ENCODE results near the gene RASD1.

Gene RASD1, protein sequence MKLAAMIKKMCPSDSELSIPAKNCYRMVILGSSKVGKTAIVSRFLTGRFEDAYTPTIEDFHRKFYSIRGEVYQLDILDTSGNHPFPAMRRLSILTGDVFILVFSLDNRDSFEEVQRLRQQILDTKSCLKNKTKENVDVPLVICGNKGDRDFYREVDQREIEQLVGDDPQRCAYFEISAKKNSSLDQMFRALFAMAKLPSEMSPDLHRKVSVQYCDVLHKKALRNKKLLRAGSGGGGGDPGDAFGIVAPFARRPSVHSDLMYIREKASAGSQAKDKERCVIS

GRCh38 chr17:17496189-17497064 is at the start of gene RASD1:
RASD1 (minus strand) TSS chr17:17496395; CDS start chr17:17496181, 214 bp downstream.
- DNase-seq (ENCODE audit: low spot score): peak; percentile 85

GRCh38 chr17:17545984-17546383 is 49.8 kb upstream of the RASD1 start:
- DNase-seq (ENCODE audit: low spot score): no peak

DNA sequence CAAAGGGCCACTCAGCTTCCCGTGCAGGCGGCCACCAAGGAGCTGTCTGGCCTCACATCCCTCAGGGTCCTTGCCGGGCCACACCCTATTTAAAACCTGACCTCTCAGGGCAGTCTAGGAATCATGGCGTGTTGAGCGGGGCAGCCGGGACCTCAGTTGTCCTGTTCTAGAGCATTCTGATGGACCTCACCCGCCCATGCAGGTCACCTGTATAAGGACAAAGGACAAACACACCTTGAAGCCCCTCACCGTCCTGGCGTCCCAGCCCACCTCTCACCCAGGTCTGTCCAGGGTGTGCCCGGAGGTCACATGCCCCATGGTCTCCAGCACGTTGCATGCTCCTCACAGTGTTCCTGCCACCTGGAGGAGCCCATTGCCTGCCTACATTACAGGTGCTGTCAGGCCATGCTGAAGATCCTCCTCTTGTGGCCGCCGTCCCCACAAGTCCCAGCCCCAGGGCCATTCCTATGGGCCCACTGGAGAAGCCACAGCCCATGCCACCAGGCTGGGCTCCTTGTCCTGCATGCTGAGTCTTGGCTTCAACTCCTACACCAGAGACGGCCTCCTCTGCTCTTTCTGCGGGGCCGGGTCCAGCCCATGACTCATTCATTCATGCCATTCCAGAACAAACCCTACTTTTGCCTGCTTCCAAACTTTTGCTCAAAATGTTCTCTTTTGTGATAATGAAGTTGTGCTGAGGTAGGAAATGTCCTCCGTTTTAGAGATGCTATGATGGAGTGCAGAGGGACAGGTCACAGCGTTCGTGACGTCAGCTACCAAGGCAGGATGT is 49.0 kb upstream of the RASD1 start:
- DNase-seq (ENCODE audit: low spot score): no peak

- no peak for DNase-seq (ENCODE audit: low spot score)
Measured at GRCh38 chr17:17542906-17543635, 46.9 kb upstream of the RASD1 start.

DNA sequence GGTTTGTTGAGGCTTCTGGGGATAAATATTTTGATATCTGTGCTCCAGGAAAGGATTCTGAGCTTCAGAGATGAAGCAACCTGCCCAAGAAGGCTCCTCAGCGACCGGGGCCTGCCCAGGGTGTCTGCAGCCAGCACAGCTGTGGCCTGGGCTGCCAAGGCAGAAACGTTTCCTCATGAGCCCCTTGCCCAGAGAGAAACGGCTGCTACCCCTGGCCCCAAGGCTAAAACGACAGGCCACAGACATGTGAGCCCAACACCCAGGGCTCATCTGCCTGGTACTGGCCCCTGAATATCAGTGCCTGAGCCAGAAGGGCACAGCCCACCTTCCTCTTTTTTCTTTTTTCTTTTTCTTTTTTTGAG is 45.4 kb upstream of the RASD1 start:
- no peak for DNase-seq (ENCODE audit: low spot score)

GRCh38 chr17:17540935-17541639 is 44.9 kb upstream of the RASD1 start:
- no peak for DNase-seq (ENCODE audit: low spot score)

- no peak for DNase-seq (ENCODE audit: low spot score)
Measured at GRCh38 chr17:17540278-17540906, 44.2 kb upstream of the RASD1 start.

DNA sequence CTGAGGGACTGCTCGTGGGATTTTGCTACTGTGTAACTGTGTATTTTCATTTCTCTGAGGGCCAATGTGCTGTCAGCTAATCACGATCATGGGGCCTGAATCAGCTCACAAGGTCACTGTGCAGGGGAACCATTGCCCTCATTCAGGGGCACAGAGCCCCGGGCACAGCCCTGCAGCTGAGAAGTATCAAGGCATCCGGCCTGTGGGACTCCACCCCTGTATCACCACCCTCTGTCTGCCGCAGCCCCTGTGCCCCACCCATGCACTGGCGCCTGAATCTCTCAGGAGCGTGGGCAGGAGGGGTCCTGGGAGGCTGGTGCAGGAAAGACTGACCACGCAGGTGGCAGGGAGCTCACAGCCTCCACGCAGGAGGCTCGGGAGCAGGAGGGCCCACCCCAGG is 43.4 kb upstream of the RASD1 start:
- DNase-seq (ENCODE audit: low spot score): no peak

DNA sequence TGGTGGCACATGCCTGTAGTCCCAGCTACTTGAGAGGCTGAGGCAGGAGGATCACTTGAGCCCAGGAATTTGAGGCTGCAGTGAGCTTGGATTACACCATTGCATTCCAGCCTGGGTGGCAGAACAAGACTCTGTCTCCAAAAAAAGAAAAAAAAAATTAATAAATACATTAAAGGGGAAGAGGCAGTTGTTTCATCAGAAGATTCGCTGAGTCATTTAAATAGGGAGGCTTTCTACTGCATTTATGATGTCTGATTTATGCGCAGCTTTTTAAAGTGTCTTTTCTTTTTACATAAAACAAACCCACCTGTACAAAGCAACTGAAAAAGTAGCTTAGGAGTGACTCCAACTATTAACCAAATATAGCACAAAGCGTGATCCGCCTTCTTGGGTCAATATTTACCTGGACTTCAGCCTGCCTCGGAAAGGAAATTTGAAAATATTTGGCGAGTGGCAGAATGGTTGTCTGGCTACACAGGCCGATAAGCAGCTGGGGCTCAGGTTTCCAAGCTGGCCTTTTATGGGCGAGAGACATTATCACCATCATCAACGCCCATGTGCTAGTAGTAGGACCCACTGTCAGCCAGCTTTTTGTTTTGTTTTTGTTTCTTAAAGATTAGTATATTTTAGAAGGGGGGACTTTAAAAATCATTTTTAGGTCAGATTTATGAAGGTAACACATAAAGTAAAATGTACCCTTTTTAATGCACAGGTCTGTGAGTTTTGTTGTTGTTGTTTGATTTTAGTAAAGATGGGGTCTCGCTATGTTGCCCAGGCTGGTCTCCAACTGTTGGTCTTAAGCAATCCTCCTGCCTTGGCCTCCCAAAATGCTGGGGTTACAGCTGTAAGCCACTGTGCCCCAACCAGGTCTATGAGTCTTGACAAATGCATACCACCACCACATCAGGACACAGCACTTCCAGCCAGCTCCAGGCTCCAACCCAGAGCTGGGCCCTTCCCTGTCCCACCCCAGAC is 42.5 kb upstream of the RASD1 start:
- DNase-seq (ENCODE audit: low spot score): no peak

DNA sequence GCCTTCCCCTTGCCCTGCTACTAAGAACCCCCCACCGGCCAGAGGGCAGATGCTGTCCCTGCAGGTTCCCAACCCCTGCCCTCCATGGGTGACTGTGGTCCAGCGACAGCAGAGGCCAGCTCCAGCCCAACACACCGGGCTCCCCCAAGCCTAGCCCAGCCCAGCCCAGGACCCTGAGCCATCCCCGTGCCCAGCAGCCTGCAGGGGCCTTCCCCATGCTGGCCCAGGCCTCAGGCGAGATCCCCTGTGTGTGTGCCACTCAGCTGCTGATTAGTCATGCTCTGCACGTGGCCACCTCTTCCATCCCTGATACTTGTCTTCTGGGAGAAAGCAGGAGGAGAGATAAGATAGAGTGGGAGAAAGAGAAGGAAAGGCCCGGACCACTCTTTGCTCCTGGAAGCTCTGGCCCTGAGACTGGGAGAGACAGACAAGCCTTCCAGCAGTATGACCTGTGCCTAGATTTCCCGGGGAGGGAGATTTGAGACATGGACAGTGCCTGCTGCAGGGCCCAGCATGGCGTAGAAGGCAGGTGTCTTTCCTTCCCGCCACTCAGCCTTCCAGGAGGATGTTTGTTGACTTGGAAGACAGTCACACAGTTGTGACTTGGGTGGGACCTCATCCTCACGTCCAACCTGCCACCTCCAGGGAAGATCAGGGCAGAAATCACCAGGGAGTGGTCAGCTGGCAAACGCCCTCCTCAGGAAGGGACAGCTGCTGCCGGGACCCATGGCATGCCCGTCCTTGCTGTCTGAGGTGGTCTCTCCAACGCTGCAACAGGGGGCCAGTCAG is 41.3 kb upstream of the RASD1 start:
- no peak for DNase-seq (ENCODE audit: low spot score)

- no peak for DNase-seq (ENCODE audit: low spot score)
Measured at GRCh38 chr17:17536702-17537101, 40.5 kb upstream of the RASD1 start.

DNA sequence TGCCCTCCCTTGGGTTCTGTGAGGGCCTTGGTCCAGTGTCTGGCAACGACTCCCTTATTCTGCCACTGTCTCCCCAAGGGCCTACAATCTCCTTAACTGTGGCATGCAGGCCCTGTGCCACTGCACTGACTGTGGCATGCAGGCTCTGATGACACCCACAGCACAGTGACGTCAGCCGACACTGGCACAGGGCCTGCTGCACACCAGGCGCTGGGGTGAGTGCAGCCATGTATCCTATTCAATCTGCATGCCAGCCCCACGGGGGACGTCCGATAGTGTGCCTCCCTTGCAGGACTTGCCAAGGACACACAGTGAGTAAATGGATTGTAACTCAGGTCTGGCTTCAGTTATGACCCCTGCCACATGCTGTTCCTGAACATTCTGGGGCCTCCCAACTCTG is 39.8 kb upstream of the RASD1 start:
- no peak for DNase-seq (ENCODE audit: low spot score)

DNA sequence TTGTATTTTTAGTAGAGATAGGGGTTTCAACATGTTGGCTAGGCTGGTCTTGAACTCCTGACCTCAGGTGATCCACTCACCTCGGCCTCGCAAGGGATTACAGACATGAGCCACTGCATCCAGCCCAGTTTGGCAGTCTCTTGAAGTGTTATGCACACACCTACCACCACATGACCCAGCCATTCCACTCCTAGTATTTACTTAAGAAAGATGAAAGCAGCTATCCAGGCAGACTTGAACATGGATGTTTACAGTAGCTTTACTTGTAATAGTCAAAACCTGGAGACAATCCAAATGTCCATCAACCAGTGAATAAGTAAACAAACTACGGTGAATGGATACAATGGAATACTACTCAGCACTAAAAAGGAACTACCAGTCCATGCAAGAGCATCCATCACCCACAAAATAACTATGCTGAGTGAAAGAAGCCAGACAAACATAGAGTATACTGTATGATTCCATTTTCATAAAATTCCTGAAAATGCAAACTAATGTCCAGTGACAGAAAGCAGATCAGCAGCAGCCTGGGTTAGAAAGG is 37.8 kb upstream of the RASD1 start:
- no peak for DNase-seq (ENCODE audit: low spot score)

- DNase-seq (ENCODE audit: low spot score): no peak
Measured at GRCh38 chr17:17532991-17533390, 36.8 kb upstream of the RASD1 start.

DNA sequence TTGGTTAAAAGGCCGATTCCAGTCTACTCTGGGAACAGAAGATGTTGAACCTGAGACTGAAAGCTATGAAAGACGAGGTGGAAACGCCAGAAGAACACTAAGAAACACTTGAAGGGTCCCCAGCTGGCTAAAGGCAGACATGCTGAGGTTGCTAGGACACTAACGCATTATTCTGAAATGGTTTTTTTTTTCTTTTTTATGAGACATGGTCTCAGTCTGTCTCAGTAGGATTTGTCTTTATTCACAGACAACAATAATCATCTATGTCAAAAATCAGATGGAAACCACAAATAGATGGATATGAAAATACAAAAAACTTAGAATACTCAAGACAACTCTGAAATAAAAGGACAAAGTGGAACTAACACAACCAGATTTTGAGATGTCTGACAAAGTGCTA is 35.0 kb upstream of the RASD1 start:
- no peak for DNase-seq (ENCODE audit: low spot score)

GRCh38 chr17:17528696-17529652 is 32.8 kb upstream of the RASD1 start:
- no peak for DNase-seq (ENCODE audit: low spot score)

DNA sequence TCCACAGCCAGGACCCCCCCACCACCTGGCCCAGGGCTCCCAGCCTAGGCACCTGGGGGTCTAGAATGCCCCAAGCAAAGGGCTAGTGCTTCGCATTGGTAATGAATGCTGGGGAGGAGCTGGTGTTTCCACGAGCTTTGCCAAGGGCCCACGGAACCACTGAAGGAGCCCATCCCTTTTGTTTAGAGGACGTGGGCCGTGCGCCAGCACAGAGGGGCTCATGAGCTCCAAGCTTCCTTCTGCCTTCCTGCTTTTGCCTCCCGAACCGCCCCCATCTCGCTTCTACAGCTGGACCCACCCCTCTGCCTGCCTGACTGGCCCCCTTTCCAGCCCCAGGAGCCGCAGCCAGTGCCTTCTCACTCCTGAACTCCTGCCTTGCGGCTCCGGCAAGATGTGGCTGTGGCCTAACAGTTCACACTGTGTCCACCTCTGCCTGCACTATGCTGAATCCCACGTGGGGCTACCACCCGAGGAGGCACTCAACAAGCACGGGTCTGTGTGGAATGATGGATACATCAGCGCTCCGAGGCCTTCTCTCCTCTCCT is 31.8 kb upstream of the RASD1 start:
- no peak for DNase-seq (ENCODE audit: low spot score)
